Endothelial cell of umbilical vein (primary cell): ENCODE measurements around the gene ZNF319. TPM values are rescaled to one million over a fixed set of nuclear protein-coding genes. Genes with fewer than 3 reads are reported as not detected.

Source experiments
- BruUV-seq: library from RNA; stranded (reverse); fragments of 400-500 nt; replicated peaks from 2 replicates; lab custom pipeline; 2021; lab: Mats Ljungman, UMichigan
- CTCF ChIA-PET: fragments of 300-600, 350-600 bp; sonication (Branson Sonifier 250); formaldehyde crosslinking; loops from one replicate; lab custom pipeline; 2021; ENCODE audit warnings: antibody characterized with exemption, inconsistent platforms; lab: Charles Lee
- POLR2A ChIA-PET: fragments of 300-600, 350-600 bp; sonication (Branson Sonifier 250); formaldehyde crosslinking; loops from one replicate; lab custom pipeline; 2021; ENCODE audit warnings: antibody characterized with exemption, inconsistent platforms; lab: Charles Lee
- DNase-seq: peaks from one replicate; pipeline ENCODE4 v3.0.0-alpha.2; 2011; ENCODE audit warnings: low read depth, low spot score
- FAIRE-seq: peaks from 2 replicates; lab custom pipeline; 2011; peaks lifted over from hg19 to GRCh38; lab: Jason Lieb, UNC
- H2AFZ ChIP-seq: 2 replicates; pipeline ENCODE4 v1.6.0; 2012; ENCODE audit warnings: low read depth, low read length, control low read depth, inconsistent platforms
- H3K27ac ChIP-seq: 2 replicates; pipeline ENCODE4 v1.5.1; 2011; ENCODE audit warnings: low read depth, mild to moderate bottlenecking, control low read depth, low read length, moderate library complexity; ENCODE audit not compliant: insufficient read depth
- H3K27me3 ChIP-seq, 2 experiments: 2 replicates each; pipeline versions ENCODE4 v1.6.0 to v1.6.1; 2011; ENCODE audit warnings: low read length in 2 of 2, mixed read lengths in 1 of 2; ENCODE audit not compliant: control insufficient read depth in 2 of 2, insufficient read depth in 2 of 2
- H3K36me3 ChIP-seq, 2 experiments: 2 replicates in 1 of 2; 3 replicates in 1 of 2; pipeline ENCODE4 v1.5.1; 2011; ENCODE audit warnings: low read length in 2 of 2, mild to moderate bottlenecking in 1 of 2, moderate library complexity in 1 of 2; ENCODE audit not compliant: control insufficient read depth in 2 of 2, insufficient read depth in 2 of 2; ENCODE audit errors: extremely low read depth in 1 of 2
- H3K4me1 ChIP-seq: 3 replicates; pipeline ENCODE4 v1.5.1; 2011; ENCODE audit warnings: mild to moderate bottlenecking, low read length; ENCODE audit not compliant: control insufficient read depth, insufficient read depth; ENCODE audit errors: extremely low read depth
- H3K4me2 ChIP-seq: 2 replicates; pipeline ENCODE4 v1.6.1; 2011; ENCODE audit warnings: low read length, control low read depth, mixed read lengths; ENCODE audit not compliant: insufficient read depth
- H3K4me3 ChIP-seq, 3 experiments: fragments of 200-600 bp in 1 of 3; sonication (generic), shearing (Covaris generic) in 1 of 3; replicated peaks in 1 of 3; 2 replicates each; pipeline ENCODE4 v1.5.1; 2011 to 2016; ENCODE audit warnings: control low read depth in 3 of 3, low read length in 3 of 3, mild to moderate bottlenecking in 2 of 3, inconsistent platforms in 1 of 3, low read depth in 1 of 3, moderate library complexity in 1 of 3; ENCODE audit not compliant: insufficient read depth in 1 of 3
- H3K79me2 ChIP-seq: 2 replicates; pipeline ENCODE4 v1.6.0; 2012; ENCODE audit warnings: low read length, inconsistent platforms; ENCODE audit not compliant: control insufficient read depth, insufficient read depth
- H3K9ac ChIP-seq: replicated peaks from 2 replicates; pipeline ENCODE3; 2011; ENCODE audit warnings: low read length, control low read depth; ENCODE audit not compliant: insufficient read depth; ENCODE audit errors: extremely low read depth
- H3K9me1 ChIP-seq: replicated peaks from 3 replicates; pipeline ENCODE4 v1.6.0; 2011; ENCODE audit warnings: mild to moderate bottlenecking, low read length; ENCODE audit not compliant: control insufficient read depth, insufficient read depth; ENCODE audit errors: extremely low read depth
- H3K9me3 ChIP-seq: replicated peaks from 2 replicates; pipeline ENCODE4 v1.5.1; 2012; ENCODE audit warnings: low read length, inconsistent platforms; ENCODE audit not compliant: control insufficient read depth, insufficient read depth
- H4K20me1 ChIP-seq: replicated peaks from 2 replicates; pipeline ENCODE3; 2011; ENCODE audit warnings: mild to moderate bottlenecking, low read length; ENCODE audit not compliant: control insufficient read depth, insufficient read depth; ENCODE audit errors: extremely low read depth
- EZH2 ChIP-seq: IDR thresholded peaks from 2 replicates; pipeline ENCODE4 v1.6.1; 2012; ENCODE audit warnings: borderline replicate concordance, low read depth, mild to moderate bottlenecking, moderate library complexity, low read length, inconsistent platforms; ENCODE audit not compliant: severe bottlenecking
- FOS ChIP-seq: IDR thresholded peaks from 2 replicates; pipeline ENCODE4 v1.6.1; 2011; ENCODE audit warnings: mild to moderate bottlenecking, low read length, moderate library complexity, borderline replicate concordance; ENCODE audit not compliant: insufficient read depth
- GATA2 ChIP-seq: IDR thresholded peaks from 2 replicates; pipeline ENCODE4 v1.7.0; 2011; ENCODE audit warnings: low read depth, mild to moderate bottlenecking, moderate library complexity, mixed read lengths, low read length; ENCODE audit not compliant: insufficient read length, insufficient read depth
- JUN ChIP-seq: IDR thresholded peaks from 2 replicates; pipeline ENCODE4 v1.6.1; 2011; ENCODE audit warnings: borderline replicate concordance, low read depth; ENCODE audit not compliant: insufficient read length, insufficient read depth
- MYC ChIP-seq: IDR thresholded peaks from one replicate; pipeline ENCODE4 v1.6.1; 2011; ENCODE audit warnings: mild to moderate bottlenecking, low read depth, low read length
- POLR2A ChIP-seq: IDR thresholded peaks from 2 replicates; pipeline ENCODE4 v1.6.1; 2012; ENCODE audit warnings: low read depth, mild to moderate bottlenecking, control low read depth, low read length
- POLR2AphosphoS5 ChIP-seq: IDR thresholded peaks from 2 replicates; pipeline ENCODE4 v1.6.1; 2012; ENCODE audit warnings: low read depth, mild to moderate bottlenecking, control low read depth, low read length, moderate library complexity; ENCODE audit not compliant: insufficient read depth
- dilution Hi-C: fragments of 300-500 bp; cut with MboI; formaldehyde crosslinking; loops from one replicate; pipeline ENCODE4 v1.15.0; 2019; ENCODE audit warnings: low sequenced_read_pairs; ENCODE audit not compliant: extremely low pct_ligation_motif_present
- intact Hi-C: fragments of 100-400 bp; cut with micrococcal nuclease; formaldehyde crosslinking; loops from one replicate; pipeline ENCODE4 v1.10.0; 2022
- polyA plus RNA-seq, 4 experiments: library from polyadenylated mRNA; depleted of rRNA in 3 of 4; stranded (reverse) in 3 of 4; unstranded in 1 of 4; fragments of >200 nt; gene quantifications; 2 replicates each; pipeline versions ENCODE4 v1.2.1 to v1.2.3, GENCODE V29; 2011 to 2012; ENCODE audit warnings: missing spikeins in 1 of 4
- total RNA-seq: library from RNA; stranded (reverse); gene quantifications from 2 replicates; pipeline ENCODE4 v1.2.3, GENCODE V29; 2021
- TF ChIP-seq, protein P1 (sequence below), 2 donors: IDR thresholded peaks; 1 replicate in 1 of 2; 2 replicates in 1 of 2; pipeline ENCODE4 v1.5.1; 2011; ENCODE audit warnings: low read length in 2 of 2, mild to moderate bottlenecking in 2 of 2, moderate library complexity in 2 of 2, control low read depth in 1 of 2, inconsistent platforms in 1 of 2, low read depth in 1 of 2; ENCODE audit not compliant: insufficient read depth in 1 of 2; ENCODE audit errors: extremely low read depth in 1 of 2
- TF ChIP-seq, protein P2 (sequence below): IDR thresholded peaks from 2 replicates; pipeline ENCODE4 v1.6.1; 2011; ENCODE audit not compliant: insufficient read depth, insufficient read length

Gene ZNF319
- total and polyA plus RNA-seq, 2 donors (not counting 3 experiments of a cell fraction or from before 2014, with no cell fraction given), result 5.4 to 9.9 TPM

DNA sequence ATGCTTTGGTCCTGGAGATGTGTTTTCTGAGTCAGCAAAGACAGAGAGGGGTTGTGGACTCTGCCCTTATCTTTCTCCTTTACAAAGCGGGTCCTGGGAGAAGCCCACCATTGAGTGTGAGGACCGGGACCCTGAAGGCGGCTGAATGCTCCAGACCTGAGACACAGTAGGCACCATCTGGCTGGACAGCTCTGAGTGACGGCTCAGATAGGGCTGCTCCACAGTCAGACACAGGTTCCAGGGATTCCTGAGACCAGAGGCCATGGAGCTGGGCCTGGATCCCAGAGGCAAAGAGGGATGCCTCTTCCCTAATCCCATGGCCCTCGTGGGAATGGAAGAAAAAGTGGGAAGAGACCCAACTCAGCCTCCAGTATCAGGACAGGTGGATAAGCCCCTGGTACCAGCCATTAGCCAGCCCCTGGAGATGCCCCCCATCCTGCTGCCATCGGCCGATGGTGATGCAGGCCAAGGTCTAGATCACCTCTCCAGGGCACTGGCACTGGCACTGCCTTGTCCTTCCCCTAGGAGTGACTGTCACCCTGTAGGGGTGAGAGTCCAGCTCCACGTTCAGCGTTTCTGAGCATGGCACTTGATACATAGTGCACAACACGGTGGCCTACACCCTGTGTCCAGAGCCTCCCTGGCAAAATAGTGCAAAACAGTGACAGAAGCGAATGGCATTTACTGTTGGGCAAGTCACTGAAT, 29.8 kb upstream of the ZNF319 start:
- no peak overlapping the region for H3K9ac ChIP-seq
- H3K4me2 ChIP-seq, result no peak overlapping the region
- H3K9me3 ChIP-seq, result no peaks in the 10 kb centered on the region
- CTCF ChIA-PET, result interaction anchor here (2.1 kb wide), 1 partner anchor 91 kb away, joined by 6 read pairs; no protein-coding TSS in a partner anchor
- H3K27me3 ChIP-seq, result peaks cover 0 to 8% of the 10 kb centered on the region in 2 experiments
- H3K9me1 ChIP-seq, result no peaks in the 10 kb centered on the region
- dilution Hi-C loops, result no loop called here
- intact Hi-C loops, result no loop called here
- no peaks in the 10 kb centered on the region for H3K36me3 ChIP-seq
- H3K4me1 ChIP-seq, result peaks cover 2% of the 10 kb centered on the region
- DNase-seq, result no peak
- no peak overlapping the region for H3K27ac ChIP-seq
- no TSS peak for BruUV-seq
- POLR2A ChIA-PET, result no interaction called here
- TF ChIP-seq EZH2, result no peak
- H2AFZ ChIP-seq, result no peak overlapping the region
- H3K4me3 ChIP-seq, result no peak overlapping the region
- FAIRE-seq, result no peak
- H4K20me1 ChIP-seq, result no peaks in the 10 kb centered on the region
- no peaks in the 10 kb centered on the region for H3K79me2 ChIP-seq

DNA sequence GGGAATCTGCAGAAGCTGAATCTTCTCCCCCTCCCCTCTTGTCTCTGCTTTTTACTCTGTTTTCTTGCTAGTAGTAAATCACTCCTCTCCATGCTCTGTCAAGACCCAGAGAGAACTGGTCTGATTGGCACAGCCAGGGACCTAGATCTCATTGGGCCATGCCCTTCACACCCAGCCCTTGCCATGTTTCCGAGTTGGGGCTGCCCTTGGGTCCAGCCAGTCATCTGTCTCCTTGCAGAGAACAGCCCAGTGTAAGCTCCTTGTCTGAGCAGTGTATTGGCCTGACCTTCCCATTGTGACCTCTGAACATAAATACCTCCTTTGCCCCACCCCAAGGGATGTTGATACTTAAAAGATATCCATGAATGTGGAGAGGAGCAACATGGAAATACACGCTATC, 28.9 kb upstream of the ZNF319 start:
- Histone ChIP-seq H2AFZ (no peak overlapping the region), H3K9me3 (no peaks in the 10 kb centered on the region), H3K4me3 (no peak overlapping the region), H3K9me1 (no peaks in the 10 kb centered on the region), H3K9ac (no peak overlapping the region), H3K36me3 (no peaks in the 10 kb centered on the region), H4K20me1 (no peaks in the 10 kb centered on the region), H3K27ac (no peak overlapping the region), H3K79me2 (no peaks in the 10 kb centered on the region), H3K27me3 (peaks cover 0 to 8% of the 10 kb centered on the region in 2 experiments), H3K4me2 (no peak overlapping the region), H3K4me1 (peaks cover 9% of the 10 kb centered on the region)
- FAIRE-seq (peak; percentile 42), DNase-seq (no peak)
- dilution Hi-C loops, result no loop called here
- intact Hi-C loops, result no loop called here
- TF ChIP-seq GATA2, result no peak
- no peak for TF ChIP-seq JUN
- TF ChIP-seq EZH2, result no peak
- TF ChIP-seq, protein P1, sequence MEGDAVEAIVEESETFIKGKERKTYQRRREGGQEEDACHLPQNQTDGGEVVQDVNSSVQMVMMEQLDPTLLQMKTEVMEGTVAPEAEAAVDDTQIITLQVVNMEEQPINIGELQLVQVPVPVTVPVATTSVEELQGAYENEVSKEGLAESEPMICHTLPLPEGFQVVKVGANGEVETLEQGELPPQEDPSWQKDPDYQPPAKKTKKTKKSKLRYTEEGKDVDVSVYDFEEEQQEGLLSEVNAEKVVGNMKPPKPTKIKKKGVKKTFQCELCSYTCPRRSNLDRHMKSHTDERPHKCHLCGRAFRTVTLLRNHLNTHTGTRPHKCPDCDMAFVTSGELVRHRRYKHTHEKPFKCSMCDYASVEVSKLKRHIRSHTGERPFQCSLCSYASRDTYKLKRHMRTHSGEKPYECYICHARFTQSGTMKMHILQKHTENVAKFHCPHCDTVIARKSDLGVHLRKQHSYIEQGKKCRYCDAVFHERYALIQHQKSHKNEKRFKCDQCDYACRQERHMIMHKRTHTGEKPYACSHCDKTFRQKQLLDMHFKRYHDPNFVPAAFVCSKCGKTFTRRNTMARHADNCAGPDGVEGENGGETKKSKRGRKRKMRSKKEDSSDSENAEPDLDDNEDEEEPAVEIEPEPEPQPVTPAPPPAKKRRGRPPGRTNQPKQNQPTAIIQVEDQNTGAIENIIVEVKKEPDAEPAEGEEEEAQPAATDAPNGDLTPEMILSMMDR (IDR thresholded peaks at IDR 0.05; ENCODE audit: extremely low read depth in 1 of 2, insufficient read depth in 1 of 2, low read depth in 1 of 2, low read length in 2 of 2), result no peak
- TF ChIP-seq, protein P2, sequence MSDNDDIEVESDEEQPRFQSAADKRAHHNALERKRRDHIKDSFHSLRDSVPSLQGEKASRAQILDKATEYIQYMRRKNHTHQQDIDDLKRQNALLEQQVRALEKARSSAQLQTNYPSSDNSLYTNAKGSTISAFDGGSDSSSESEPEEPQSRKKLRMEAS, result no peak
- TF ChIP-seq POLR2A, result no peak
- TF ChIP-seq MYC, result no peak
- no peak for TF ChIP-seq POLR2AphosphoS5
- no peak for TF ChIP-seq FOS
- CTCF ChIA-PET, result interaction anchor here (1.0 kb wide), 1 partner anchor 92 kb away, joined by 3 read pairs; no protein-coding TSS in a partner anchor
- no TSS peak for BruUV-seq
- POLR2A ChIA-PET, result no interaction called here
